ENCODE results near the gene LCN9. TPM values are rescaled to one million over a fixed set of nuclear protein-coding genes. Genes with fewer than 3 reads are reported as not detected.
"Not testable (repeated sequence)": the region's sequence is repeated elsewhere in the genome, so short reads cannot be mapped to it uniquely, and the experiment has no call there.

The LCN9 gene
- not detected for polyA plus RNA-seq (ENCODE audit: insufficient read length in 3 of 3)
- long read RNA-seq, donor 1 = 0 reads
- long read RNA-seq, donor 2 = 0 reads
- long read RNA-seq, donor 3 = 0 reads
- long read RNA-seq, donor 4 = 0 reads
- long read RNA-seq, donor 5 = 0 reads
- long read RNA-seq, donor 6 = 0 reads
- long read RNA-seq, donor 7 = 0 reads
- long read RNA-seq, donor 8 = 0 reads
- long read RNA-seq, donor 9 = 0 reads
- long read RNA-seq, donor 10 = 0 reads
- long read RNA-seq, donor 11 = 0 reads
- long read RNA-seq, donor 12 = 0 reads
- long read RNA-seq, donor 13 = 0 reads
- long read RNA-seq, donor 14 = 0 reads
- long read RNA-seq, donor 15 = 0 reads
- long read RNA-seq, donor 16 = 0 reads

GRCh38 chr9:135662758-135663450 lies at the start of gene LCN9:
Gene LCN9 (plus strand): TSS chr9:135663309. CDS start chr9:135663322, 13 bp downstream.
- no peak for DNase-seq

- DNase-seq = no peak
These were observed 48.9 kb upstream of the LCN9 start for GRCh38 chr9:135613946-135614805.

GRCh38 chr9:135614821-135615665 lies 48.1 kb upstream of the LCN9 start:
- no peak for DNase-seq

- no peak for DNase-seq
These were observed 47.2 kb upstream of the LCN9 start for GRCh38 chr9:135615666-135616618.

GRCh38 chr9:135616619-135617537 lies 46.2 kb upstream of the LCN9 start:
- no peak for DNase-seq

GRCh38 chr9:135617538-135617900 lies 45.6 kb upstream of the LCN9 start:
- no peak for DNase-seq

GRCh38 chr9:135617991-135618411 lies 45.1 kb upstream of the LCN9 start:
- DNase-seq = no peak

GRCh38 chr9:135618866-135619598 lies 44.1 kb upstream of the LCN9 start:
- DNase-seq = no peak

- DNase-seq = no peak
These were observed 43.6 kb upstream of the LCN9 start for GRCh38 chr9:135619599-135619886.

GRCh38 chr9:135620558-135620957 lies 42.6 kb upstream of the LCN9 start:
- no peak for DNase-seq

GRCh38 chr9:135622415-135623020 lies 40.6 kb upstream of the LCN9 start:
- DNase-seq = no peak

- no peak for DNase-seq
These were observed 38.8 kb upstream of the LCN9 start for GRCh38 chr9:135624282-135624681.

- no peak for DNase-seq
These were observed 30.3 kb upstream of the LCN9 start for GRCh38 chr9:135632841-135633240.

- not testable (repeated sequence) for DNase-seq
These were observed 26.1 kb upstream of the LCN9 start for GRCh38 chr9:135636930-135637530.

- no peak for DNase-seq
These were observed 23.9 kb upstream of the LCN9 start, which contains the start of gene GLT6D1 for GRCh38 chr9:135639196-135639595. Gene GLT6D1 (minus strand): TSS chr9:135639540. CDS start chr9:135639187, 353 bp downstream.

- no peak for DNase-seq
These were observed 22.1 kb upstream of the LCN9 start for GRCh38 chr9:135641047-135641446.

- DNase-seq = no peak
These were observed 21.4 kb upstream of the LCN9 start for GRCh38 chr9:135641745-135642144.
